IMR-90 (cell line): ENCODE data around the gene TFAP2C. TPM values are rescaled to one million over a fixed set of nuclear protein-coding genes. Genes with fewer than 3 reads are reported as not detected.

Experiments
- ATAC-seq: fragments of 200-7000 bp; cut with Tn5 transposase; 2 replicates; pipeline ENCODE4 v1.9.1; 2020; ENCODE audit warnings: low read depth, mild to moderate bottlenecking, moderate library complexity
- BruUV-seq: library from RNA; stranded (reverse); fragments of 400-500 nt; replicated peaks from 2 replicates; lab custom pipeline; 2021; lab: Mats Ljungman, UMichigan
- CTCF ChIA-PET: fragments of 300-600 bp; formaldehyde crosslinking; extraction: SDS; loops from one replicate; lab custom pipeline; 2021; ENCODE audit warnings: antibody characterized with exemption; lab: Yijun Ruan, JAX
- POLR2A ChIA-PET: fragments of 300-600 bp; sonication (Branson Sonifier 250); formaldehyde crosslinking; loops from one replicate; lab custom pipeline; 2022; ENCODE audit warnings: antibody characterized with exemption; ENCODE audit not compliant: unreplicated experiment; lab: Charles Lee
- DNase-seq: peaks from one replicate; pipeline ENCODE4 v3.0.0; 2013
- H2AFZ ChIP-seq: replicated peaks from 2 replicates; pipeline ENCODE3; 2013; ENCODE audit warnings: low read length, mild to moderate bottlenecking; ENCODE audit not compliant: poor library complexity
- H2AK5ac ChIP-seq: 2 replicates; pipeline ENCODE4 v1.6.1; 2013; ENCODE audit warnings: low read depth, low read length, inconsistent platforms
- H2AK9ac ChIP-seq: replicated peaks from 2 replicates; pipeline ENCODE3; 2013; ENCODE audit warnings: mild to moderate bottlenecking, low read depth, low read length, moderate library complexity; ENCODE audit not compliant: poor library complexity
- H2BK120ac ChIP-seq: 2 replicates; pipeline ENCODE4 v1.6.1; 2013; ENCODE audit warnings: low read depth, low read length, inconsistent platforms
- H2BK15ac ChIP-seq: 3 replicates; pipeline ENCODE4 v1.6.1; 2013; ENCODE audit warnings: low read depth, low read length, inconsistent platforms
- H2BK20ac ChIP-seq: 2 replicates; pipeline ENCODE4 v1.6.1; 2013; ENCODE audit warnings: low read depth, mild to moderate bottlenecking, inconsistent platforms, low read length, moderate library complexity
- H2BK5ac ChIP-seq: 2 replicates; pipeline ENCODE4 v1.6.1; 2013; ENCODE audit warnings: mild to moderate bottlenecking, low read depth, low read length, inconsistent platforms; ENCODE audit not compliant: poor library complexity, severe bottlenecking
- H3K14ac ChIP-seq: replicated peaks from 2 replicates; pipeline ENCODE4 v1.6.1; 2013; ENCODE audit warnings: low read depth, low read length, inconsistent platforms
- H3K18ac ChIP-seq: 2 replicates; pipeline ENCODE4 v1.6.1; 2013; ENCODE audit warnings: low read depth, low read length, control low read depth
- H3K23ac ChIP-seq: 2 replicates; pipeline ENCODE4 v1.6.1; 2013; ENCODE audit warnings: low read depth, low read length, inconsistent platforms
- H3K27ac ChIP-seq: 2 replicates; pipeline ENCODE4 v1.5.1; 2013; ENCODE audit warnings: mild to moderate bottlenecking, control low read depth, low read length; ENCODE audit not compliant: insufficient read depth
- H3K27me3 ChIP-seq: 2 replicates; pipeline ENCODE4 v1.6.1; 2013; ENCODE audit warnings: low read length; ENCODE audit not compliant: control insufficient read depth, insufficient read depth
- H3K36me3 ChIP-seq: 2 replicates; pipeline ENCODE4 v1.6.1; 2013; ENCODE audit warnings: low read length, mixed read lengths; ENCODE audit not compliant: control insufficient read depth, insufficient read depth
- H3K4ac ChIP-seq: 2 replicates; pipeline ENCODE4 v1.6.1; 2013; ENCODE audit warnings: low read depth, low read length, inconsistent platforms
- H3K4me1 ChIP-seq: 2 replicates; pipeline ENCODE4 v1.6.1; 2013; ENCODE audit warnings: low read length, mixed read lengths; ENCODE audit not compliant: control insufficient read depth, insufficient read depth
- H3K4me2 ChIP-seq: 2 replicates; pipeline ENCODE4 v1.6.1; 2013; ENCODE audit warnings: low read depth, mild to moderate bottlenecking, control low read depth, low read length, moderate library complexity
- H3K4me3 ChIP-seq: 2 replicates; pipeline ENCODE4 v1.5.1; 2013; ENCODE audit warnings: low read depth, mild to moderate bottlenecking, control low read depth, low read length, moderate library complexity; ENCODE audit not compliant: insufficient read depth
- H3K56ac ChIP-seq: 2 replicates; pipeline ENCODE4 v1.6.1; 2013; ENCODE audit warnings: low read length, inconsistent platforms; ENCODE audit not compliant: insufficient read depth; ENCODE audit errors: extremely low read depth
- H3K79me1 ChIP-seq, 2 experiments: 2 replicates each; pipeline ENCODE4 v1.6.1; 2013; ENCODE audit warnings: low read length in 2 of 2, inconsistent platforms in 1 of 2, low read depth in 1 of 2
- H3K9ac ChIP-seq: 2 replicates; pipeline ENCODE4 v1.6.1; 2013; ENCODE audit warnings: low read depth, low read length, control low read depth
- H3K9me1 ChIP-seq: 2 replicates; pipeline ENCODE4 v1.6.1; 2013; ENCODE audit warnings: low read length, inconsistent platforms; ENCODE audit not compliant: insufficient read depth
- H3K9me3 ChIP-seq: 2 replicates; pipeline ENCODE4 v1.6.1; 2013; ENCODE audit warnings: low read length; ENCODE audit not compliant: control insufficient read depth, insufficient read depth
- H4K20me1 ChIP-seq: 2 replicates; pipeline ENCODE4 v1.6.1; 2013; ENCODE audit warnings: low read length, inconsistent platforms; ENCODE audit not compliant: insufficient read depth
- H4K5ac ChIP-seq: 2 replicates; pipeline ENCODE4 v1.6.1; 2013; ENCODE audit warnings: mild to moderate bottlenecking, low read depth, low read length, control low read depth
- H4K8ac ChIP-seq, 2 experiments: 2 replicates each; pipeline ENCODE4 v1.6.1; 2013; ENCODE audit warnings: low read depth in 2 of 2, low read length in 2 of 2, control low read depth in 1 of 2, inconsistent platforms in 1 of 2
- H4K91ac ChIP-seq: 2 replicates; pipeline ENCODE4 v1.6.1; 2013; ENCODE audit warnings: low read depth, low read length, inconsistent platforms; ENCODE audit not compliant: insufficient read depth
- CTCF ChIP-seq: conservative IDR thresholded peaks from 2 replicates; pipeline ENCODE4 v1.5.1; 2012; ENCODE audit warnings: mild to moderate bottlenecking, low read depth, low read length, improper control_type of control experiment
- NFE2L2 ChIP-seq: fragments of 150-350 bp; IDR thresholded peaks from 2 replicates; pipeline ENCODE4 v1.6.1; 2016; ENCODE audit warnings: low read depth, mild to moderate bottlenecking, low read length
- RAD21 ChIP-seq: IDR thresholded peaks from 2 replicates; pipeline ENCODE4 v1.6.1; 2012; ENCODE audit warnings: low read length, improper control_type of control experiment
- RFX5 ChIP-seq: IDR thresholded peaks from 2 replicates; pipeline ENCODE4 v1.8.0; 2012; ENCODE audit warnings: low read depth, mild to moderate bottlenecking, low read length, moderate library complexity
- WGBS, 2 experiments: methylation state at CpG; one replicate each; pipeline versions ENCODE4 v1.1.5 to v1.1.7; 2013; ENCODE audit warnings: missing lambda C conversion rate in 2 of 2; ENCODE audit not compliant: insufficient read length in 1 of 2; ENCODE audit errors: extremely low coverage in 2 of 2; 5-methylcytosine and 5-hydroxymethylcytosine counted together
- dilution Hi-C: fragments of 300-500 bp; cut with HindIII; formaldehyde crosslinking; loops from one replicate; pipeline ENCODE4 v1.14.3; 2018; ENCODE audit warnings: low sequenced_read_pairs; ENCODE audit not compliant: unreplicated experiment
- in situ Hi-C: fragments of 300-500 bp; cut with MboI; formaldehyde crosslinking; loops from 3 replicates; pipeline ENCODE4 v1.14.3; 2019; ENCODE audit warnings: low sequenced_read_pairs, inconsistent platforms, mixed read lengths
- intact Hi-C: fragments of 100-400 bp; cut with micrococcal nuclease; formaldehyde crosslinking; loops from 2 replicates; pipeline ENCODE4 v1.10.0; 2022
- polyA plus RNA-seq, 3 experiments: library from polyadenylated mRNA; depleted of rRNA; stranded (reverse); fragments of >200 nt; gene quantifications; 2 replicates each; pipeline ENCODE4 v1.2.3, GENCODE V29; 2012; ENCODE audit warnings: low replicate concordance in 1 of 3
- total RNA-seq: library from RNA; depleted of rRNA; stranded (reverse); fragments of >200 nt; gene quantifications from 2 replicates; pipeline ENCODE4 v1.2.3, GENCODE V29; 2012

The TFAP2C gene
- total and polyA plus RNA-seq, 2 of the 4 experiments (the other 2 are of a cell fraction), result under 0.01 to 0.05 TPM

- Histone ChIP-seq H3K4me2 (no peak overlapping the region), H3K27ac (no peak overlapping the region), H3K4me1 (no peaks in the 10 kb centered on the region), H2BK120ac (no peak overlapping the region), H2BK20ac (no peak overlapping the region), H3K23ac (no peak overlapping the region), H4K91ac (no peak overlapping the region), H2BK15ac (no peak overlapping the region), H3K14ac (no peak overlapping the region), H2AFZ (no peak overlapping the region), H3K27me3 (no peaks in the 10 kb centered on the region), H3K9me1 (no peaks in the 10 kb centered on the region), H4K5ac (no peak overlapping the region), H3K79me1 (no peaks in the 10 kb centered on the region), H3K9ac (no peak overlapping the region), H4K8ac (no peak overlapping the region), H2AK5ac (no peak overlapping the region), H3K4ac (no peak overlapping the region), H2AK9ac (no peak overlapping the region), H3K56ac (no peak overlapping the region), H2BK5ac (no peak overlapping the region), H3K4me3 (no peak overlapping the region), H3K9me3 (no peaks in the 10 kb centered on the region; the same call in 1 of the 2 replicates), H4K20me1 (no peaks in the 10 kb centered on the region), H3K18ac (no peak overlapping the region), H3K36me3 (no peaks in the 10 kb centered on the region)
- DNase-seq (no peak), ATAC-seq (no peak)
- dilution Hi-C loops (no loop called here), intact Hi-C loops (no loop called here), in situ Hi-C loops (no loop called here)
- CTCF ChIA-PET, result no interaction called here
- WGBS, 2 experiments, result 88% methylated on average over 6 of the region's 12 CpGs; no CpG with 5 or more reads in 1 of the 2 experiments
- TF ChIP-seq RFX5 (no peak), CTCF (no peak), RAD21 (no peak), NFE2L2 (no peak)
- POLR2A ChIA-PET, result no interaction called here
- BruUV-seq, result no TSS peak
These were observed 36.7 kb downstream of the TFAP2C start for GRCh38 chr20:56665806-56666205.
